Loucy (cell line): ENCODE data around the gene NPEPL1.

ENCODE experiments used
- CTCF ChIP-seq: fragments of 200-600 bp; sonication (generic); conservative IDR thresholded peaks from 2 replicates; pipeline ENCODE4 v1.5.1; 2014; ENCODE audit warnings: mild to moderate bottlenecking, antibody characterized with exemption, low read length
- EZH2phosphoT487 ChIP-seq: fragments of 200-600 bp; IDR thresholded peaks from 2 replicates; pipeline ENCODE4 v1.6.1; 2018; ENCODE audit warnings: antibody characterized with exemption, mild to moderate bottlenecking, moderate library complexity, borderline replicate concordance

DNA sequence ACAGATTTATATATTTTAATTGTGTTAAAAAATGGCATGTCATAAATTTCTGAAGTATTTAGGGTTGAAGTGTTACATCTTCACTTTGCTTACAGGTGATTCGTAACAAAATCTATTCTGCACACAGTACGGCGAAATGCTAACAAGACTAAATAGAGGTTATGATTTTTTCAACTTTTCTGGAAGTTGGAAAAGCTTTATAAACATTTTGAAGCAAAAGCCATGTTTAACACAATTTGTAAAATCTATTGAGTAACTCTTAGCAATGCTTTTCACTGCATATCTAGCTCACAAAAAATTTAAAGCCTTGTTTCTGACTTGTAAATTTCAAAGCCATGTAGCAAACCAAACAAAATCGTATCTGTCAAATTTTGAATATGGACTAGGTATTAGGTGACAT, 38.3 kb upstream of the NPEPL1 start:
- TF ChIP-seq CTCF (no peak), EZH2phosphoT487 (no peak)
